Measurements from ENCODE around the gene COMP.
"Not testable (repeated sequence)": the region's sequence is repeated elsewhere in the genome, so short reads cannot be mapped to it uniquely, and the experiment has no call there.

Gene COMP

GRCh38 chr19:18790566-18791314 lies at the start of gene COMP:
TSS of gene COMP (minus strand) at chr19:18791305. CDS start at chr19:18791269, 36 bp downstream.
- DNase-seq (ENCODE audit: low spot score) = no peak

- DNase-seq (ENCODE audit: low spot score) = no peak
These were observed 49.5 kb upstream of the COMP start for GRCh38 chr19:18840288-18841267.

- no peak for DNase-seq (ENCODE audit: low spot score)
These were observed 48.6 kb upstream of the COMP start for GRCh38 chr19:18839465-18840287.

GRCh38 chr19:18834644-18834984 lies 43.5 kb upstream of the COMP start:
- DNase-seq (ENCODE audit: low spot score) = no peak

GRCh38 chr19:18833849-18834643 lies 42.9 kb upstream of the COMP start:
- DNase-seq (ENCODE audit: low spot score) = no peak

- no peak for DNase-seq (ENCODE audit: low spot score)
These were observed 42.0 kb upstream of the COMP start for GRCh38 chr19:18833141-18833476.

- no peak for DNase-seq (ENCODE audit: low spot score)
These were observed 41.4 kb upstream of the COMP start for GRCh38 chr19:18832306-18833140.

- DNase-seq (ENCODE audit: low spot score) = peak; percentile 95
These were observed 40.6 kb upstream of the COMP start, which contains the start of gene UPF1 for GRCh38 chr19:18831524-18832305. TSS of gene UPF1 (plus strand) at chr19:18831959. CDS start at chr19:18832210, 251 bp downstream.

GRCh38 chr19:18830488-18830887 lies 39.4 kb upstream of the COMP start:
- DNase-seq (ENCODE audit: low spot score) = no peak

GRCh38 chr19:18828786-18829185 lies 37.7 kb upstream of the COMP start:
- no peak for DNase-seq (ENCODE audit: low spot score)

- DNase-seq (ENCODE audit: low spot score) = no peak
These were observed 26.5 kb upstream of the COMP start for GRCh38 chr19:18817574-18817973.

- DNase-seq (ENCODE audit: low spot score) = not testable (repeated sequence)
These were observed 25.5 kb upstream of the COMP start for GRCh38 chr19:18816645-18817044.

- DNase-seq (ENCODE audit: low spot score) = no peak
These were observed 24.6 kb upstream of the COMP start for GRCh38 chr19:18815673-18816072.

GRCh38 chr19:18814063-18814462 lies 23.0 kb upstream of the COMP start:
- DNase-seq (ENCODE audit: low spot score) = no peak

GRCh38 chr19:18811638-18812037 lies 20.5 kb upstream of the COMP start:
- not testable (repeated sequence) for DNase-seq (ENCODE audit: low spot score)

- no peak for DNase-seq (ENCODE audit: low spot score)
These were observed 18.2 kb upstream of the COMP start for GRCh38 chr19:18809149-18809868.

GRCh38 chr19:18807861-18808331 lies 16.8 kb upstream of the COMP start:
- DNase-seq (ENCODE audit: low spot score) = no peak

- no peak for DNase-seq (ENCODE audit: low spot score)
These were observed 13.5 kb upstream of the COMP start for GRCh38 chr19:18804643-18805042.

GRCh38 chr19:18804139-18804601 lies 13.1 kb upstream of the COMP start:
- DNase-seq (ENCODE audit: low spot score) = no peak

Data from COLO829 (cell line).